ENCODE measurements around the gene SPAG6. TPM values are rescaled to one million over a fixed set of nuclear protein-coding genes. Genes with fewer than 3 reads are reported as not detected.

Gene SPAG6
- total RNA-seq, 2 experiments from 2014 or later: not detected

DNA sequence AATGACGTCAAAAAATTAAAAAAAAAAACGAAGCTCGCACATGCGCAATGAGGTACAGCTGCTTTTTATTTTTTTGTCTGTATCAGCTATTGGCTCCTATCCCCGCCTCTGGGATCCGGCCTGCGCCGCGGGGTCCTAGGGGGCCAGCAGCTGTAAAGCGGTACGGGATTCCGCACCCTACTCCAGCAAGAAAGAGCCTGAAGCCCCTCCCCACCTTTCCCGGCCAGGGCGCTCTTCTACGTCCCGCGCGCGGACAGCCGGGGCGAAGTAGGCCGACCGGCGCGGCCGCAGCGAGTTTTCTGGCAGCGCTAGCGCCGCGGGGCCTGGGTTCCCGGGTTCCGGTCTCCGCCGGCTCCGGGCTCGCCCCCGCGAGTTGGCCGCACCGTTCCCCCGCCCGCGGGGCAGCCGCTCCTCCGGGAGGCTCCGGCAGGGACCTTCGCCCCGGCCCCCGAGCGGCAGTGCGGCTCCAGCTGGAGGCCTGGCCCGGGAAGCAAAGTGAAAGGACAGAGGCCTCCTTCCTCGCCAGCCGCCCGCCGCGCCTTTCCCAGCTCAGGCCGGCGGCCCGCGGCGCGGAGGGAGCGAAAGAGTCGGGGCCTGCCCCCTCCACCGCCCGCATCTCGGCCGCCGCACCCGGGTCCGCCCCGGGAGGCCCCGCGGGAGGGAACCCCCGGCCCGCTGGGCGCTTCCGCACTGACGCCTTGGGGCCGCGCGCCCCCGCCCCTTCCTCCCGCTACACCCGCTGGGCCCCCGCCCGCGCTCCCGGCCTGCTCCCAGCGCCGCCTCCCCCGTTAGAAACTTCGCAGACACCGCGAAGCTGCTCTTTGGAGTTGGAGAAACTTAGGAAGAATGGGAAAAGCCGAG, 4.7 kb upstream of the SPAG6 start:
- Mint-ChIP-seq H3K27me3 (peaks cover 85% of the 10 kb centered on the region), H3K9me3 (peaks cover 13% of the 10 kb centered on the region), H3K4me1 (ENCODE audit: low read depth) (peaks cover 38% of the 10 kb centered on the region), H3K36me3 (ENCODE audit: low read depth) (peaks cover 5% of the 10 kb centered on the region), H3K4me3 (peak overlapping the region; percentile 91), H3K27ac (peak overlapping the region; percentile 89)
- ChIA-PET POLR2A (interaction anchor here (0.6 to 2.3 kb wide), 10 partner anchors 9 to 111 kb away, joined by 3 to 12 read pairs (median 4); partner anchors contain the start of gene BMI1), CTCF (interaction anchor here (1.2 to 1.8 kb wide), 3 partner anchors 9 to 16 kb away, joined by 3 to 4 read pairs (median 4); no protein-coding TSS in a partner anchor)
- H3K36me3 ChIP-seq (ENCODE audit: insufficient read depth, low read length): no peaks in the 10 kb centered on the region
- peaks cover 38% of the 10 kb centered on the region for H3K4me1 ChIP-seq (ENCODE audit: insufficient read depth, low read length)
- intact Hi-C loops (cut with DNase I, micrococcal nuclease): loop anchor here in 1 of 2 experiments (2.0 to 5.0 kb wide), 4 partner anchors 24 to 823 kb away; partner anchors contain the start of gene COMMD3
- no peak overlapping the region for H3K27ac ChIP-seq (ENCODE audit: low read depth in 1 of 2, low read length in 2 of 2)
- DNase-seq: peak in 10 of 14 experiments; percentile 12 to 87 (median 49)
- H3K4me3 ChIP-seq (ENCODE audit: low read length): peak overlapping the region; percentile 67
- ATAC-seq (ENCODE audit: poor library complexity): peak; percentile 37
- TF ChIP-seq, protein P1, sequence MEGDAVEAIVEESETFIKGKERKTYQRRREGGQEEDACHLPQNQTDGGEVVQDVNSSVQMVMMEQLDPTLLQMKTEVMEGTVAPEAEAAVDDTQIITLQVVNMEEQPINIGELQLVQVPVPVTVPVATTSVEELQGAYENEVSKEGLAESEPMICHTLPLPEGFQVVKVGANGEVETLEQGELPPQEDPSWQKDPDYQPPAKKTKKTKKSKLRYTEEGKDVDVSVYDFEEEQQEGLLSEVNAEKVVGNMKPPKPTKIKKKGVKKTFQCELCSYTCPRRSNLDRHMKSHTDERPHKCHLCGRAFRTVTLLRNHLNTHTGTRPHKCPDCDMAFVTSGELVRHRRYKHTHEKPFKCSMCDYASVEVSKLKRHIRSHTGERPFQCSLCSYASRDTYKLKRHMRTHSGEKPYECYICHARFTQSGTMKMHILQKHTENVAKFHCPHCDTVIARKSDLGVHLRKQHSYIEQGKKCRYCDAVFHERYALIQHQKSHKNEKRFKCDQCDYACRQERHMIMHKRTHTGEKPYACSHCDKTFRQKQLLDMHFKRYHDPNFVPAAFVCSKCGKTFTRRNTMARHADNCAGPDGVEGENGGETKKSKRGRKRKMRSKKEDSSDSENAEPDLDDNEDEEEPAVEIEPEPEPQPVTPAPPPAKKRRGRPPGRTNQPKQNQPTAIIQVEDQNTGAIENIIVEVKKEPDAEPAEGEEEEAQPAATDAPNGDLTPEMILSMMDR (IDR thresholded peaks at IDR 0.05): no peak
- H3K9me3 ChIP-seq (ENCODE audit: control insufficient read depth in 1 of 2, insufficient read depth in 1 of 2, low read length in 2 of 2): peaks cover 27 to 45% of the 10 kb centered on the region in 2 experiments
- H3K27me3 ChIP-seq (ENCODE audit: control insufficient read depth in 1 of 2, insufficient read depth in 2 of 2, low read length in 2 of 2): peaks cover 61 to 98% of the 10 kb centered on the region in 2 experiments

DNA sequence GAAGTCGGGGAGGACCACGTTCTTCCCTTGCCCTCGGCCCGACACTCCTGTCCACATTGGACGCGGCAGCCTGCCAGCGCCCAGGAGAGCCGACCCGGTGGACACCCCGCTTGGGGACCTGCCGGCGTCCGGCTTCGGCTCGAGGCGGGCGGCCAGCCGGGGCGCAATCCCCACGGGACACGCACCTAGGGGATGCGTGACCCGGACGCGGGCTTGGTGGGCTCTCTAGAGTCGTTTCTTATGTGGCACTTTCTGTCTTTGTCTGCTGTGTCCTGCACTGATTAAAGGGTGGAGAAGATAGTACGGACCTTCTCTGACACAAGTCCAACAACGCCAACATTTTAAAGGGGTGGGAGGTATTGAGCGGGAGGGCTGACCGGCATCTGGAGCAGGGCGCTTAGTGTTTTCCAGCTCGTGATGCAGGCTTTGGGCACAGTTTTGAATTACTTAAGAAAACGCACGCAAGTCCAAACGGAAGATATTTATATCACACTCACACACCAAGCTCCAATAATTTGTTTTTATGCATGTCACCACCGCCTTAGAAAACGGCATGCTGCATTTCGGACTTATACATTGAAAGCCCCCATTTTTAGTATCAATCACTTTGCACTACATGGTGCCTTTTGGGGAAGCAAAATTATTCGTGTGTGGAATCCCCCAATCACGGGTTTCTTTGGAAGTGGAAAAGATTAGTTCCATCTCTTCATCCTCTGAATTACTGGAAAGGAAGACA, 3.9 kb upstream of the SPAG6 start:
- H3K27me3 Mint-ChIP-seq: peaks cover 93% of the 10 kb centered on the region
- H3K27ac Mint-ChIP-seq: peak overlapping the region; percentile 32
- ChIA-PET POLR2A (interaction anchor here (0.6 to 2.3 kb wide), 6 partner anchors 9 to 112 kb away, joined by 3 to 10 read pairs (median 5); no protein-coding TSS in a partner anchor), CTCF (interaction anchor here (1.8 kb wide), 1 partner anchor 17 kb away, joined by 4 read pairs; no protein-coding TSS in a partner anchor)
- peaks cover 34% of the 10 kb centered on the region for H3K4me1 ChIP-seq (ENCODE audit: insufficient read depth, low read length)
- H3K4me3 Mint-ChIP-seq: peak overlapping the region; percentile 63
- no peaks in the 10 kb centered on the region for H3K36me3 ChIP-seq (ENCODE audit: insufficient read depth, low read length)
- peaks cover 5% of the 10 kb centered on the region for H3K36me3 Mint-ChIP-seq (ENCODE audit: low read depth)
- TF ChIP-seq, protein P1 (IDR thresholded peaks at IDR 0.05): no peak
- peak overlapping the region; percentile 67 for H3K4me3 ChIP-seq (ENCODE audit: low read length)
- no peak for ATAC-seq (ENCODE audit: poor library complexity)
- intact Hi-C loops (cut with DNase I, micrococcal nuclease): loop anchor here in 1 of 2 experiments (2.0 to 5.0 kb wide), 4 partner anchors 25 to 824 kb away; partner anchors contain the start of gene COMMD3
- H3K4me1 Mint-ChIP-seq (ENCODE audit: low read depth): peaks cover 38% of the 10 kb centered on the region
- DNase-seq: peak in 3 of 14 experiments; percentile 18 to 41 (median 38)
- H3K27me3 ChIP-seq (ENCODE audit: control insufficient read depth in 1 of 2, insufficient read depth in 2 of 2, low read length in 2 of 2): peaks cover 61 to 98% of the 10 kb centered on the region in 2 experiments
- H3K9me3 Mint-ChIP-seq: peaks cover 13% of the 10 kb centered on the region
- H3K9me3 ChIP-seq (ENCODE audit: control insufficient read depth in 1 of 2, insufficient read depth in 1 of 2, low read length in 2 of 2): peaks cover 24 to 45% of the 10 kb centered on the region in 2 experiments
- H3K27ac ChIP-seq (ENCODE audit: low read depth in 1 of 2, low read length in 2 of 2): no peak overlapping the region

DNA sequence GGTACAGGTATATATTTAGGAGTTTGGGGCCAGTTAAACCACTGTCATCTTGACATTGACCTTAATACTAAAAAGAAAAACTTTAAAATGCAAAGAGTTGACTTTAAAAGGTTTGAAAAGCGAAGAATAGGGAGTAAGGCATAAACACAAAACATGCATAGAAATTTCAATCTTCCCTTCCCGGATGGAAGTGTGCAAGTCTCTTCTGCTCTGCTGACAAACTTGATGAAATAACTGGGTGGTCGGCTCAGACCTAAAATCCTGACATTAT, 3.4 kb upstream of the SPAG6 start:
- ChIA-PET CTCF (no interaction called here), POLR2A (interaction anchor here (2.1 kb wide), 1 partner anchor 19 kb away, joined by 6 read pairs; no protein-coding TSS in a partner anchor)
- intact Hi-C loops (cut with DNase I, micrococcal nuclease): loop anchor here in 1 of 2 experiments (2.0 to 5.0 kb wide), 4 partner anchors 25 to 825 kb away; partner anchors contain the start of gene COMMD3
- no peak for ATAC-seq (ENCODE audit: poor library complexity)
- no peak for DNase-seq
- Mint-ChIP-seq H3K4me1 (ENCODE audit: low read depth) (peaks cover 33% of the 10 kb centered on the region), H3K27ac (peak overlapping the region; percentile 32), H3K27me3 (peaks cover 94% of the 10 kb centered on the region), H3K36me3 (ENCODE audit: low read depth) (peaks cover 5% of the 10 kb centered on the region), H3K9me3 (peaks cover 13% of the 10 kb centered on the region), H3K4me3 (peak overlapping the region; percentile 63)
- Histone ChIP-seq H3K4me3 (ENCODE audit: low read length) (no peak overlapping the region), H3K9me3 (ENCODE audit: control insufficient read depth in 1 of 2, insufficient read depth in 1 of 2, low read length in 2 of 2) (peaks cover 19 to 45% of the 10 kb centered on the region in 2 experiments), H3K36me3 (ENCODE audit: insufficient read depth, low read length) (no peaks in the 10 kb centered on the region), H3K27me3 (ENCODE audit: control insufficient read depth in 1 of 2, insufficient read depth in 2 of 2, low read length in 2 of 2) (peaks cover 56 to 98% of the 10 kb centered on the region in 2 experiments), H3K27ac (ENCODE audit: low read depth in 1 of 2, low read length in 2 of 2) (no peak overlapping the region), H3K4me1 (ENCODE audit: insufficient read depth, low read length) (peaks cover 29% of the 10 kb centered on the region)
- TF ChIP-seq, protein P1 (IDR thresholded peaks at IDR 0.05): no peak

Data from CD4-positive, alpha-beta T cell (primary cell).